Medulla oblongata (tissue), 1 donor: ENCODE results near the gene PNRC1.
"Not testable (repeated sequence)": the region's sequence is repeated elsewhere in the genome, so short reads cannot be mapped to it uniquely, and the experiment has no call there.

Experiments used
- DNase-seq: peaks from one replicate; pipeline ENCODE4 v3.0.0-alpha.2; 2015; ENCODE audit errors: extremely low spot score

The PNRC1 gene

GRCh38 chr6:89110284-89110683, 29.7 kb downstream of the PNRC1 start:
- DNase-seq, result no peak

- no peak for DNase-seq
Measured at GRCh38 chr6:89111933-89112332, 31.4 kb downstream of the PNRC1 start.

- no peak for DNase-seq
Measured at GRCh38 chr6:89116702-89117101, 36.2 kb downstream of the PNRC1 start.

GRCh38 chr6:89117211-89118108, 36.9 kb downstream of the PNRC1 start, which contains the start of gene SRSF12:
SRSF12 (minus strand) TSS chr6:89118071; CDS start chr6:89117887, 184 bp downstream.
- peak; percentile 9 for DNase-seq

- peak; percentile 23 for DNase-seq
Measured at GRCh38 chr6:89118931-89119330, 38.4 kb downstream of the PNRC1 start.

- DNase-seq, result no peak
Measured at GRCh38 chr6:89120371-89120770, 39.8 kb downstream of the PNRC1 start.

GRCh38 chr6:89121934-89122333, 41.4 kb downstream of the PNRC1 start:
- no peak for DNase-seq

- peak; percentile 62 for DNase-seq
Measured at GRCh38 chr6:89122625-89123024, 42.1 kb downstream of the PNRC1 start.

GRCh38 chr6:89128256-89128671, 47.7 kb downstream of the PNRC1 start:
- DNase-seq, result not testable (repeated sequence)

- DNase-seq, result no peak
Measured at GRCh38 chr6:89131599-89131998, 51.0 kb downstream of the PNRC1 start.

GRCh38 chr6:89132057-89132456, 51.5 kb downstream of the PNRC1 start:
- no peak for DNase-seq

GRCh38 chr6:89133981-89134380, 53.4 kb downstream of the PNRC1 start:
- no peak for DNase-seq

- no peak for DNase-seq
Measured at GRCh38 chr6:89134723-89135122, 54.2 kb downstream of the PNRC1 start.
